ENCODE results near the gene EDN1.

The EDN1 gene

DNA sequence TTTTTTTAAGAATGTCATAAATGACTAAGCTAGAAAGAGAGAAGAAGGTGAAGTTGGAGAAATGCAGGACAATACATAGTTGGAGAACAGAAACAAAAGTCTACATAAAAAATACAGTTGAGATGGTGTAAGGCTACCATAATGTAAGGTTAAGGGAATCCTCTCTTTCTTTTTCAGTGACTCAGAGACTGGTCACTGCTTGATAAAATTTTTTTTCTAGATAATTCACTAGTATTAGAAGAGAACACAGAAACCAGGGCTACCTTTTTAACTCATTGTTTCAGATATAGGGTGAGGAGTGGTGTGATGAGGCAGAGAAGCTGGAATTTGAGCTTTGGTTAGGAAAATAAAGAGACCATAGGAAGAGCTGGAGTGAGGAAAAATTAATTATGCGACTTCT is 18.2 kb upstream of the EDN1 start:
- Histone ChIP-seq H3K27ac (replicated peaks) (no peak overlapping the region), H3K4me3 (replicated peaks; ENCODE audit: insufficient read depth, low read length) (no peak overlapping the region), H3K27me3 (ENCODE audit: insufficient read depth, poor library complexity, severe bottlenecking) (no peaks in the 10 kb centered on the region)
- DNase-seq (ENCODE audit: low read depth in 1 of 2, low spot score in 1 of 2): no peak
- TF ChIP-seq, protein P1, sequence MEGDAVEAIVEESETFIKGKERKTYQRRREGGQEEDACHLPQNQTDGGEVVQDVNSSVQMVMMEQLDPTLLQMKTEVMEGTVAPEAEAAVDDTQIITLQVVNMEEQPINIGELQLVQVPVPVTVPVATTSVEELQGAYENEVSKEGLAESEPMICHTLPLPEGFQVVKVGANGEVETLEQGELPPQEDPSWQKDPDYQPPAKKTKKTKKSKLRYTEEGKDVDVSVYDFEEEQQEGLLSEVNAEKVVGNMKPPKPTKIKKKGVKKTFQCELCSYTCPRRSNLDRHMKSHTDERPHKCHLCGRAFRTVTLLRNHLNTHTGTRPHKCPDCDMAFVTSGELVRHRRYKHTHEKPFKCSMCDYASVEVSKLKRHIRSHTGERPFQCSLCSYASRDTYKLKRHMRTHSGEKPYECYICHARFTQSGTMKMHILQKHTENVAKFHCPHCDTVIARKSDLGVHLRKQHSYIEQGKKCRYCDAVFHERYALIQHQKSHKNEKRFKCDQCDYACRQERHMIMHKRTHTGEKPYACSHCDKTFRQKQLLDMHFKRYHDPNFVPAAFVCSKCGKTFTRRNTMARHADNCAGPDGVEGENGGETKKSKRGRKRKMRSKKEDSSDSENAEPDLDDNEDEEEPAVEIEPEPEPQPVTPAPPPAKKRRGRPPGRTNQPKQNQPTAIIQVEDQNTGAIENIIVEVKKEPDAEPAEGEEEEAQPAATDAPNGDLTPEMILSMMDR (IDR thresholded peaks at IDR 0.05; ENCODE audit: insufficient read depth, low read length): no peak
- TF ChIP-seq GABPA (IDR thresholded peaks at IDR 0.05; ENCODE audit: low read depth) (no peak), SPI1 (IDR thresholded peaks at IDR 0.05; ENCODE audit: borderline replicate concordance, low read depth) (no peak), POLR2AphosphoS5 (IDR thresholded peaks at IDR 0.05; ENCODE audit: low read depth) (no peak)
- TF ChIP-seq, protein P2, sequence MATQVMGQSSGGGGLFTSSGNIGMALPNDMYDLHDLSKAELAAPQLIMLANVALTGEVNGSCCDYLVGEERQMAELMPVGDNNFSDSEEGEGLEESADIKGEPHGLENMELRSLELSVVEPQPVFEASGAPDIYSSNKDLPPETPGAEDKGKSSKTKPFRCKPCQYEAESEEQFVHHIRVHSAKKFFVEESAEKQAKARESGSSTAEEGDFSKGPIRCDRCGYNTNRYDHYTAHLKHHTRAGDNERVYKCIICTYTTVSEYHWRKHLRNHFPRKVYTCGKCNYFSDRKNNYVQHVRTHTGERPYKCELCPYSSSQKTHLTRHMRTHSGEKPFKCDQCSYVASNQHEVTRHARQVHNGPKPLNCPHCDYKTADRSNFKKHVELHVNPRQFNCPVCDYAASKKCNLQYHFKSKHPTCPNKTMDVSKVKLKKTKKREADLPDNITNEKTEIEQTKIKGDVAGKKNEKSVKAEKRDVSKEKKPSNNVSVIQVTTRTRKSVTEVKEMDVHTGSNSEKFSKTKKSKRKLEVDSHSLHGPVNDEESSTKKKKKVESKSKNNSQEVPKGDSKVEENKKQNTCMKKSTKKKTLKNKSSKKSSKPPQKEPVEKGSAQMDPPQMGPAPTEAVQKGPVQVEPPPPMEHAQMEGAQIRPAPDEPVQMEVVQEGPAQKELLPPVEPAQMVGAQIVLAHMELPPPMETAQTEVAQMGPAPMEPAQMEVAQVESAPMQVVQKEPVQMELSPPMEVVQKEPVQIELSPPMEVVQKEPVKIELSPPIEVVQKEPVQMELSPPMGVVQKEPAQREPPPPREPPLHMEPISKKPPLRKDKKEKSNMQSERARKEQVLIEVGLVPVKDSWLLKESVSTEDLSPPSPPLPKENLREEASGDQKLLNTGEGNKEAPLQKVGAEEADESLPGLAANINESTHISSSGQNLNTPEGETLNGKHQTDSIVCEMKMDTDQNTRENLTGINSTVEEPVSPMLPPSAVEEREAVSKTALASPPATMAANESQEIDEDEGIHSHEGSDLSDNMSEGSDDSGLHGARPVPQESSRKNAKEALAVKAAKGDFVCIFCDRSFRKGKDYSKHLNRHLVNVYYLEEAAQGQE (IDR thresholded peaks at IDR 0.05; ENCODE audit: insufficient replicate concordance, low read depth): no peak

DNA sequence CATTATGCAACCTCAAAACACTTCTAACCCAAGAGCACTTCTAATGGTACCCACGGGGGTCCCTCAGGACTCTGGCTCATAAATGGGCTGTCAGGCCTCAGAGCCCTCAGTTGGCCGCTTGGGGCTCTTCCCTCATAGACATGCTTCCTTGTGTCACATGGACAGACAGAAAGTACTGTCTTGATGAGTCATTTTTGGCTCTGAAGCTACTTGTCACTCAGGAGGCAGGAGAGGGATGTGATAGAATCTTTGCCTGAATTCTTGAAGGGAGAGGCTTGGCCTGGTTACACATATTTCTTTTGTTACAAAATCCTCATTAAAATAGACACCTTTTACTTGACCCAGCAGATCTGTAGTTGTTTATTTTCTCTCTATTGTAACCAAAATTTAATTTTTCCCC is 15.1 kb upstream of the EDN1 start:
- no peaks in the 10 kb centered on the region for H3K27me3 ChIP-seq (ENCODE audit: insufficient read depth, poor library complexity, severe bottlenecking)
- no peak overlapping the region for H3K27ac ChIP-seq (replicated peaks)
- H3K4me3 ChIP-seq (replicated peaks; ENCODE audit: insufficient read depth, low read length): no peak overlapping the region
- TF ChIP-seq POLR2AphosphoS5 (IDR thresholded peaks at IDR 0.05; ENCODE audit: low read depth) (no peak), SPI1 (IDR thresholded peaks at IDR 0.05; ENCODE audit: borderline replicate concordance, low read depth) (no peak), GABPA (IDR thresholded peaks at IDR 0.05; ENCODE audit: low read depth) (no peak)
- TF ChIP-seq, protein P2 (IDR thresholded peaks at IDR 0.05; ENCODE audit: insufficient replicate concordance, low read depth): no peak
- TF ChIP-seq, protein P1 (IDR thresholded peaks at IDR 0.05; ENCODE audit: insufficient read depth, low read length): no peak
- peak in 1 of 2 experiments; percentile 38 for DNase-seq (ENCODE audit: low read depth in 1 of 2, low spot score in 1 of 2)

DNA sequence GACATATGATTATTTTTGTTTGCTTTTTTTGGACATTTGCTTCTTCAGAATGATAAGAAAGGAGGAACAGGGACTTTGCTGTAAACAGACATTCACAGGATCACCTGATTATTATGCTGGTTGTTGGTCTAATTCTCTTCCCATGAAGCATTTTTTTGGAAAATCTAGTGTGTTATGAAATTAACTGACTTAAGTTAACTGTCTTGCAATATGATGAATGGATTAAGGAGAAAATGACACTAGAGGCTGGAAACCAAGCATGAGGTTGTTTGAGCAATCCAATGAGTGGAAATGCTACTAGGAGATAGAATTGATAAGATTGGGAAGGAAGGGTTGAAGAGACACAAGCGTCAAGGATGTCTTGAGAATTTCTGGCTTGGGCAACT is 13.2 kb upstream of the EDN1 start:
- no peaks in the 10 kb centered on the region for H3K27me3 ChIP-seq (ENCODE audit: insufficient read depth, poor library complexity, severe bottlenecking)
- H3K27ac ChIP-seq (replicated peaks): no peak overlapping the region
- TF ChIP-seq GABPA (IDR thresholded peaks at IDR 0.05; ENCODE audit: low read depth): no peak
- no peak for TF ChIP-seq POLR2AphosphoS5 (IDR thresholded peaks at IDR 0.05; ENCODE audit: low read depth)
- TF ChIP-seq, protein P1 (IDR thresholded peaks at IDR 0.05; ENCODE audit: insufficient read depth, low read length): no peak
- no peak for TF ChIP-seq SPI1 (IDR thresholded peaks at IDR 0.05; ENCODE audit: borderline replicate concordance, low read depth)
- TF ChIP-seq, protein P2 (IDR thresholded peaks at IDR 0.05; ENCODE audit: insufficient replicate concordance, low read depth): no peak
- no peak overlapping the region for H3K4me3 ChIP-seq (replicated peaks; ENCODE audit: insufficient read depth, low read length)
- DNase-seq (ENCODE audit: low read depth in 1 of 2, low spot score in 1 of 2): no peak

All from HL-60 (cell line).